Ovary (tissue), 3 donors: ENCODE data around the gene LSR.

Experiments
- POLR2A ChIP-seq: fragments of 450-650 bp; IDR thresholded peaks from one replicate; pipeline ENCODE4 v1.6.1; 2017; ENCODE audit warnings: antibody characterized with exemption, mild to moderate bottlenecking, moderate library complexity
- TF ChIP-seq, protein P1 (sequence below), 3 donors: fragments of 450-650 bp in 2 of 3; fragments of 200-600 bp in 1 of 3; IDR thresholded peaks; one replicate each; pipeline versions ENCODE4 v1.5.1 to v1.8.0; 2016 to 2022; ENCODE audit warnings: antibody characterized with exemption in 3 of 3, mild to moderate bottlenecking in 1 of 3
- donor health status: DM: no; HTN: no; CAD: no.

DNA sequence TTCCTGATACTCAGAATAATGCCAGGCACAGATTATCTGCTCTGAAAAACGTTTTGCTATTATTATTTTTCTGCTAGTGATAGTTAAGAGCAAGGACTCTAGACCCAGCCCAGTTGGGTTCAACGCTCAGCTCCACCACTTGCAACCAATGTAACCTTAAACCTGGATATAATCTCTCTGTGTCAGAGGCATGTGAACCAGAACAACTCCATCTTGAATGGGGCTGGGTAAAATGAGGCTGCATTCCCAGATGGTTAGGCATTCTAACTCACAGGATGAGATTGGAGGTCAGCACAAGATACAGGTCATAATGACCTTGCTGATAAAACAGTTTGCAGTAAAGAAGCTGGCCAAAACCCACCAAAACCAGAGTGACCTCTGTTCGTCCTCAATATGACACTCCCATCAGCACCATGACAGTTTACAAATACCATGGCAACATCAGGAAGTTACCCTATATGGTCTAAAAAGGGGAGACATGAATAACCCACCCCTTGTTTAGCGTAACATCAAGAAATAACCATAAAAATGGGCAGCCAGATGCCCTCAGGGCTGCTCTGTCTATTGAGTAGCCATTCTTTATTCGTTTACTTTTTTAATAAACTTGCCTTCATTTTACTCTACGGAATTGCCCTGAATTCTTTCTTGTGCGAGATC lies 33.9 kb upstream of the LSR start:
- no peak for TF ChIP-seq POLR2A
- TF ChIP-seq, protein P1, sequence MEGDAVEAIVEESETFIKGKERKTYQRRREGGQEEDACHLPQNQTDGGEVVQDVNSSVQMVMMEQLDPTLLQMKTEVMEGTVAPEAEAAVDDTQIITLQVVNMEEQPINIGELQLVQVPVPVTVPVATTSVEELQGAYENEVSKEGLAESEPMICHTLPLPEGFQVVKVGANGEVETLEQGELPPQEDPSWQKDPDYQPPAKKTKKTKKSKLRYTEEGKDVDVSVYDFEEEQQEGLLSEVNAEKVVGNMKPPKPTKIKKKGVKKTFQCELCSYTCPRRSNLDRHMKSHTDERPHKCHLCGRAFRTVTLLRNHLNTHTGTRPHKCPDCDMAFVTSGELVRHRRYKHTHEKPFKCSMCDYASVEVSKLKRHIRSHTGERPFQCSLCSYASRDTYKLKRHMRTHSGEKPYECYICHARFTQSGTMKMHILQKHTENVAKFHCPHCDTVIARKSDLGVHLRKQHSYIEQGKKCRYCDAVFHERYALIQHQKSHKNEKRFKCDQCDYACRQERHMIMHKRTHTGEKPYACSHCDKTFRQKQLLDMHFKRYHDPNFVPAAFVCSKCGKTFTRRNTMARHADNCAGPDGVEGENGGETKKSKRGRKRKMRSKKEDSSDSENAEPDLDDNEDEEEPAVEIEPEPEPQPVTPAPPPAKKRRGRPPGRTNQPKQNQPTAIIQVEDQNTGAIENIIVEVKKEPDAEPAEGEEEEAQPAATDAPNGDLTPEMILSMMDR (IDR thresholded peaks at IDR 0.05), result no peak
